TTC549 (cell line): ENCODE measurements around the gene ATP1A3.
"Not testable (repeated sequence)": the region's sequence is repeated elsewhere in the genome, so short reads cannot be mapped to it uniquely, and the experiment has no call there.

Experiments
- FAIRE-seq: peaks from 2 replicates; lab custom pipeline; 2012; peaks lifted over from hg19 to GRCh38; lab: Jason Lieb, UNC

Gene ATP1A3

DNA sequence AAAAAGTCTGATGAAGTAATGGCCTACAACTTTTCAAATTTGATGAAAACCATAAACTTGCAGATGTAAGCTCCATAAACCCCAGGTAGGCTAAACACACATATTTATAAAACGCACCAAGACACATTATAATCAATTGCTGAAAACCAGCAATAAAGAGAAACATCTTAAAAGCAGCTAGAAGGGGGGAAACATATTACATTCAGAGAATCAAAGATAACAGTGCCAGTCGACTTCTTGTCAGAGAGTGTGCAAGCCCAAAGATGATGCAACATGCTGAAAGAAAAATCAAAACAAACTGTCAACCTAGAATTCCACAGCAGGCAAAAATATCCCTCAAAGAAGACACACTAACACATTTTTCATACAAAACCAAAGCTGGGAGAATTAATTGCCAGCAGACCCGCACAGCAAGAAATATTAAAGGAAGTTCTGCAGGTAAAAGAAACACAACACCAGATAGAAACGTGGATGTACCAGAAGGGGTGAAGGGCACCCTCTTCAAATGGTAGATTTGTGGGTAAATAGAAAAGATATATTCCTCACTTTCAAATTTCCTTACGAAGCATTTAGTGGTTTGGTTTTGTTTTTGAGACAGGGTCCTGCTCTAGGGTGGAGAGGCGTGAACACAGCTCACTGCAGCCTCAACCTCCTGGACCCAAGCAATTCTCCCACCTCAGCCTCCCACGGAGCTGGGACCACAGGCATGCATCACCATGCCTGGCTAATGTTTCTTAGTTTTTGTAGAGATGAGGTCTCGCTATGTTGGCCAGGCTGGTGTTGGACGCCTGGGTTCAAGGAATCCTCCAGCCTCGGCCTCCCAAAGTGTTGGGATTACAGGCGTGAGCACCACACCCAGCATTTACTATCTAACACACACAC, 16.5 kb upstream of the ATP1A3 start:
- FAIRE-seq: no peak

DNA sequence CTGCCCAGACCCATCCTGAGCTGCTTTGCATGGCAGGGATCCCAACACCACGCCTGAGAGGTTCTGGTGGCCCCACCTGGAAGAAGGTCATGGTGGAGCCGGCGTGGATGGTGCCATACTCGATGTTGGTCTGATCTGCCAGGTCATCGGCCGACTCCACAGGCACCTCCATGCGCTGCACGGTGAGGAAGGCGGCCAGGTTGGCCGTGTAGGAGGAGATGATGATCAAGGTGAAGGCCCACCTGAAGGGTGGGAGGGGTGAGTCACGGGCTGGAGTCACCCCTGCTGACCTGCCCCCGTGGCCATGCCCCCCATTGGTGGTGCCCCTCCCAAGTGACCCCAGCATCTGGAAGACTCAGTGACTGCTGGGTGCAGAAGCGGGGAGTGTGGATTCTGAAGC, 12.5 kb upstream of the ATP1A3 start:
- no peak for FAIRE-seq

DNA sequence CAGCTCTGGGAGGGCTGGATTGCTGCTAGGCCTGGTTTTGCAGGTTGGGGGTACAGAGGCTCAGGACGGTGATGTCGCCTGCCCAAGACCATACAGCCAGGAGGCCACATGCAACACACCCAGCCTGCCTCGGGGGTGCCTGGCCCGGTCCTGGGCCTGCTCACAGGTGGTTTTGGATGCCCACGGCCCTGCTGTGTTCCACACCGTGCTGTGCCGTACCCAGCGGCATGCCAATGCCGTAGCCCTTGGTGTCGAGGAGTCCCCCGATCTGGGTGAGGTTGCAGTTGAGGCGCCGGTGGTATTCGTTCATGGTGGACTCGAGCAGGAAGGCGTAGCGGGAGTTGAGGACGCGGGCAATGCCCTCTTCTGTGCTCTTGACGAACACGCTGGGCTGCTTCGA, 11.5 kb upstream of the ATP1A3 start:
- no peak for FAIRE-seq

DNA sequence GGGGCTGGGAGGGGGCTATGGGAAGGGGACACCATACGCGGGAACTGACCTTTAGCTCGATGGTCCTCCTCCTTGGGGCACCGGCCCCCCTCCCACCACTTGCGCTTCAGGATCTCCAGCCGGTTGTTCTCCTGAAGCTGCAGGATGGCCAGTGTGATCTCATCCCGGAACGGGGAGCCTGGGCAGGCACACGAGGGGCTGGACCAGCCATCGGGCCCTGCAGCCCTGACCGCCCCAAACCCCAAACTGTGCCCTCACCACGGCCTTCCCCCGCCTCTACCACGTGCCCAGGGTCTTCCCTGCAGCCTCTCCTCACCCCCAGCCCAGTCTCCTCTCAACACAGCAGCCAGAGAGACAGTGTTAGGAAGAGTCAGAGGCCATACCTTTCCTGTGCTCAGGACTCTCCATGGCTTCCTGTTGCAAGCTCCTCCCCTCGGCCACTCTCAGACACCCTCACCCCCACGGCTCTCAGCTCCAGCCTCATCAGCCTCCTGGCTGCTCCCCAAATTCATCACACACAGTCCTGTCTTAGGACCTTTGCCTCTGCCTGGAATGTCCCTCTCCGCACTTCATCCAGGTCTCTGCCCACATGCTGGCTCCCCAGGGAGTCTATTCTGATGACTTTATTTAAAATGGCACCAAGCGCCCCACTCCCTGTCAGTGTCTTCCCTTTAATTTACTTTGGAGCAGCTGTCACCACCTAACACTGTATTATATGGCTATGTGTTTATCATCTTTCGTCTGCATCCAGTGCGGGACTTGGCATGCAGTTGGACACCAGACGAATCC, 9.7 kb upstream of the ATP1A3 start:
- FAIRE-seq: no peak

DNA sequence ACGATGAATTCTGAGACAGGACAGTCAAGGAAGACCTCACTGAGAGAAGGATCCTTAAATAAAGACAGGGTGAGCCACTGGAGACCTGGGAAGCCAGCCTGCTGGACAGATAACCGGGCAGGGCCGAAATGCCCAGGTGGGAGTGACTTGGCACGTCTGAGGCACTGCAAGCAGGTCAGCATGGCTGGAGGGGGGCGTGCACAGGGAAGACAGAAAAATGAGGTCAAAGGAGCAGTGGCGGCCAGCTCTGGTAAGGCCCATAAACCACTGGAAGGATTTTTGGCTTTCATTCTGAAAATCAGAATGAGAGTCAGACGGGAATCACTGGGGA, 5.8 kb upstream of the ATP1A3 start:
- FAIRE-seq: no peak

DNA sequence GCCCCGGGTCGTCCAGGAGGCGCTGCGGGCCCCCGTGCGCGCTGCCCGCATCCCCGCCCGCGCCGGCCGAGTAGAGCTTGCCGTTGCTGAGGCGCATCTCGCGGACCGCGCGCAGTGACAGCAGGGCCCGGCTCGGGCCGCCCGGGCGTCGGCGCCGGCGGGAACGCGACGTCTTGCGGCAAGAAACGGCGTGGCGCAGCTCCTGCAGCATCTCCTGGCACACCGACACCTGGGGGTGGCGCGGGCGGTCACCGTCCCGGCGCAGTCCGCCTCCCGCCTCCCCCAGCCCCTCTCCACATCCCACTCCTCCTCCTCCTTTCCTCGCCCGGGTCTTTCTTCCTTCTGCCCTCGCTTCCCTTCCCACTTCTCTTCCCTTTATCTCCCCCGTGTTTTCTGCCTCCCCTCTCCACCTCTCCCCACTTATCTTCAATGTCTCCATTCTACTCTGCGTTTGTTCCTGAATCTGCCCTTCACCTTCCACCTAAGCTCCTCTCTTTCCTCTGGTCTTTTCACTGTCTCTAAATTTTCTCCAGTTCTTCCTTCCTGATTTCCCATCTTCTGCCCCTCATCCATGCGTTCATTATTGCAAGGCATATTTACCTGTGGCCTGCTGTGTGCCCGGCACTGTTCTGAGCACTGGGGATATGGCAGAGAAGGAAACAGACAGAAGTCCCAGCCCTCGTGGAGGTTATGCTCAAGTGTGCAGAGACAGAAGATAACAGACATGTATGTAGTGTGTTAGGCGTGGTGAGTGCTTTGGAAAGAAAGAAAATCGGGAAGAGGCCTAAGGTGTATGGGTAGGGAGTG, 5.2 kb upstream of the ATP1A3 start:
- no peak for FAIRE-seq

DNA sequence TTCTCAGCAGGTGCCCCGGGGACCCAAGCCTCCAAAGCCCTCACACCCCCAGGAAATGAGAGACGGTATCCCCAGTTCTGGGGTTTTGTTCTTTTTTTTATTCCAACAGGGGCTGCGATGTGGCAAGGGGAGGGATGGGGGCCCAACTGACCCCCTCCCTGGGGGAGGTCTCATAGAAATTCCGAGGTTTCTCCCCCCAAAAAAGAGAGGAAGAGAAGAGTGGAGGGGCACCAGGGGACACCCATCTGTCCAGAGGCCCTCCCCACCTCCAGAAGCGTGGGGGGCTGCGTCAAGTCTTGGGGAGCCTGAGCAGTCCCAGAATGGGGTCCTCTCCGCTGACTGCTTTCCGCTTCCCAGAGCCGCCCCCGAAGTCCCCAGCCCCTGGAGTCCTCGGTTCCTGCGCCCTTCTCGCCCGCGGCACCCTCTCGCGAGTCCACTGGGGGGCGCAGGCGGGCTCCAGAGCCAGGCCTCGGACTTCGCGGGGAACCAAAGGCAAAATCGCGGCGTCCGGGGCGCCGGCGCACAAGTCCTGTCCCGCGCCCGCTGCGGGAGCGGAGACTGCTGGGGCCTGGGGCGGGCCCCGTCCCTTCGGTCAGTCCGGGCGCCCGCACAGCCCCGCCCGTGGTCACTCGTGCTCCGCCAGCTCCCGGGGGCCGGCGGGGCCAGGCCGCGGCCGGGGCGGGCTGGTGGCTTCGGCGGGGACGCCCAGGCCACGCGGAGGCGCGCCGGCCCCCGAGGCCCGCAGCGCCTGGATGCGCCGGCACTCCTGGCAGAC, 4.4 kb upstream of the ATP1A3 start:
- no peak for FAIRE-seq

DNA sequence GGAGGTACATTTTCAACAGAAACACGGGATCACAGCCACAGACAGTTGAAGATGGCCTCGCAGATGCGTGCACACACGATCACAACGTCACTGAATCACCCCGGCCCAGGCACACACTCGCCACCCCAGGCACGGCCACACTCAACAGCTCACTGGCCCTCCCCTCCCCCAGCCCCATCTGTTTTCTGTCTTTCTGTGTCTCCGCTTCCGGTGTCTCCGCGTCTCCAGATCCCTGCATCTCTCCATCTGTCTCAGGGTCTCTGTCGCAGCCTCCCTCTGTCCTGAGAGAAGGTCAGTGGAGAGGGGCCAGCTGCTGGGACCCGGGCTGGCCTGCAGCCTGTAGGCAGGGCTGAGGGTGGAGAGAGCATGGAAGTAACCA, 3.8 kb upstream of the ATP1A3 start:
- FAIRE-seq: no peak

DNA sequence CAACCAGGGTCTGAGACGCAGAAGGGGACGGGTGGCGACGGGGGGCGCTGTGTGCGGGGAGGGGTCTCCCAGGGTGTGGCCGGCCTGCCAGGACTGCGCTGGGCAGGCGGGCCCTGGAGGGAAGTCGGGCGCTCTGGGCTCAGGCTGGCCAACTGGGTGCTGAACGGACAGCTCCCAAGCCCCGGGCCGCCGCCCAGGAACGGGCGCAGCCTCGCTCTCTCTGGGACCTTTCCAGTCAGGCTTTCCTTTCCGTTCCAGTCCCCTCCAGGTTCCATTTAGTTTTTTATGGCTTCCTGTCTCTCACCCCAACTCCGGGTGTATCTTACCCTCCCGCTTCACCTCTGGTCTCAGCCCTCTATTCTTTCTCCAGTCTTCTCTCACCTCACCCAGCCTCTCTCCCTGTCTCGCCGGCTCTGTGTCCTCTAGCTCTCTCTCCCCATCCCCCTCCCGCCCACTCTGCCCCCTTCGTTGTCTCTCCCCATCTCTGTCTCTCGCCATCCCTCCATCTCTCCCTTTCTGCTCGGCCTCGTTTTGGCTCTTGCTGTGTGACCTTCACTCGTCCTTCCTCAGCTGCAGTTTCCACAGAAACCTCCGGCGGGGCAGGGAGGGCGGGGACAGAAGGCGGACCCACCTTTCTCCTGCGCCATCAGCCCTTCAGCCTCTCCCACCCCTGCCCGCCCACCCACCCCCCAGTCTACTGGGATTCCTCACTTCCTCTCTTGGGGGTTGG, 3.3 kb upstream of the ATP1A3 start:
- FAIRE-seq: no peak

DNA sequence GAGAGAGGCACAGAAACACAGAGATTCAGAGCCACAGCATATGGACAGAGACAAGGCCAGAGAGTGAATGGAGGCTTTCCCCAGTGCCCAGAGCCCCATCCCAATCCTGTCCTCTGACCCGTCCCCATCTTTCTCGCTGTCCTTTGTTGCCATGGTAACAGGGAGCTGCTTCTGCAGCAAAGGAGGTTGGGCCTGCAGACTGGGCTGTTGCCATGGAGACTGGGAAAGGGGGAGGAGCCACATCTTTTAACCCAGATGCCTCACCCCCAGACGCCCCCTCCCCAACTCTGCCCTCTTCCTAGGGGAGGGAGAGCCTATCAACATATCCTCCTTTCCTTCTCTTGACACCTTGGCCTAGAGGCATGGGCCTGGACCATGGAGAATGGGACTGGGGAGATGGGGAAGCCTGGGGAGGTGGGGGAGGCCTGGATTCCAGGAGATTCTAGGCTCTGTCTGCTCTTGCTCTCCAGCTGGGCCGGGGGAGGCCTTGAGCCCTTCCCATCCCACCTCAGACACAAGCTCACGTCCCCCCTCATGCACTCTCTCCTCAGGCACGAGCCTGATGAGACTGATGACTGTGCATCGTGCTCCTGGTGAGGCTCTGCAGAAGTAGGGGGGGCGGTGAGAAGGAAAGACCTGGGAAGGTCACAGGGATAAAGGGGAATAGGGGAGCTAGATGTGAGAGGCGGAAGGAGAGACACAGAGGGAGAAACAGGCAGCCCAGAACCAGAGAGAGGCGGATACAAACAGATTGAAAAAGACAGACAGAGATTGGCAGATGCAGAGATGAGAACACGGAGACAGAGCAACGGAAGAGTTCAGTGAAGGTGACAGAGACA, 2.1 kb upstream of the ATP1A3 start:
- no peak for FAIRE-seq

DNA sequence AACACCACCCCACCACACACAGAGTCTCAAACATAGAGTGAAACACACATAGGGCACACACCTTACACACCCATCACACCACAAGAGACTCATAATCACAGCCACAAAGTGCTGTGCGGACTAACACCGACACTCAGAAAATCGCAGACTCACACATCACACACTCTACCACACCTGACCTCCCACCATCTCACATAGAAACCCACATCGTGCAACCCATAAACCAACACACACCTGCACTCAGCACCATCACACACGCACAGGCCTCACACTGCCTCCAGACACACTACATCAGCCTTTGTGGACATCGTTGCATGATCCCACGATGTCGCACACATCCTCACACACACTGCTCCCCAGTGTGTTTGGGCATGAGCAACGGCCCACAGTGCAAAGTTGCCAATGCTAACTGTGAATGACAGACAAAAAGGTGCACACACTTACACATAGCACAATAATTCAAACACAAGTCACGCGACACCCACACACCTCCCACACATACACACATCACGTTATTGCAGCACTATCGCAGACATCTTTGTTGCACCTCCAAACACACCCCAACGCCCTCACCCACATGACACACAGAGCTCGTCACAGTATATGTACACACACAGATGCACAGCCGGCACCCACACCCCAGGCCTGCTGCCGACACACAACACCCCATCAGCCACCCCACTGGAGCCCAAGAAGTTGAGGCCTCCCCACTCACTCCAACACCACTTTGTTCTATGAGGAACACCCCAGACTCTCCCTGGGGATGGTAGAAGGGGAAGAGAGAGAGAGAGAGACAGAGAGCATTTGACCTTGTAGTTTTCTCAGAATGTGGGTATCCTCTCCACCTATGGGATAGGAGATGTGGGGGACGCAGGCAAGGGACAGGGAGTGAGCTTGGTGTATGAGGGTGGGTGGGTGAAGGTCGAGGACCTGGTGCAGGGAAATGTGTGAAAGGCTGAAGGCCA, 1.2 kb upstream of the ATP1A3 start:
- FAIRE-seq: no peak

DNA sequence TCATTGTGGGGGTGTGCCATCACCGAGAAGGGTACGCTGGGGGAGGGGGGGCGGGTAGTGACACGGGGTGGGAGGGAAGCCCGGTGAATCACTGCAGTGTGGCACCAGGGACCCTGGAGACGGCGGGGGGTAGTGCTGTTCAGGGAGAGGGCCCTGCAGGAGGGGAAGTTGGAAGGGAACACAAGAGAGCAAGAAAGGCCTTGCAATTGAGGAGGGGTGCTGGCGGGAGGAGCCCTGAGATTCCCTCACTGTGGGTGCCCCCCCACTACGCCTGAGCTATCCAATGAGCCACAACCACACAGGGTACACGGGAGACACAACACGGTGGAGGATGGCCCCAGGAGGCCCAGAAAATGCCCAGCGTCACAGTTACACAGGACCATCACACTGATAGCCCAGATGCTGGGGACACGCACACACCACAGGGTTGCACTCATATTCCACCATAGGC, 516 bp upstream of the ATP1A3 start:
- no peak for FAIRE-seq

DNA sequence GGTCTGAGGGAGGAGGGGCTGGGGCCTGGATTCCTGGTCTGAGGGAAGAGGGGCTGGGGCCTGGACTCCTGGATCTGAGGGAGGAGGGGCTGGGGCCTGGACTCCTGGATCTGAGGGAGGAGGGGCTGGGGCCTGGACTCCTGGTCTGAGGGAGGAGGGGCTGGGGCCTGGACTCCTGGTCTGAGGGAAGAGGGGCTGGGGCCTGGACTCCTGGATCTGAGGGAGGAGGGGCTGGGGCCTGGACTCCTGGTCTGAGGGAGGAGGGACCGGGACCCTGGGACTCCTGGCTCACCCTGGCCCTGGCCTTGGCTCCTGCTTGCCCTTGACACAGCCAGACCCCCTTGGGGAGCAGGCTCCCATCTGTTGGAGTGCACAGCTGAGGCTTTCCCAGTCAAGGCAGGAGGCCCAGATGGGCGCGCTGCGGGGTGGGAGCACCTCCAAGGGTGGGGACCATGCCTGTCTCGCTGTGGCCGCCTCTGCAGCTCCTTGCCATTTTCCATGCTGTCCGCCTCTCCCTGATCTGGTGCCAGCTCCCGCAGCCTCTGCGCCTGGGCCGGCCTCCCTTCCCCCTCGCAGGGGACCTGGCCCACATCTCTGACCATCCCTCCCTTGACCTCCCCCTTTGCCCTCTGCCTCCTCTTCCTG, 2.0 kb downstream of the ATP1A3 start:
- FAIRE-seq: not testable (repeated sequence)

DNA sequence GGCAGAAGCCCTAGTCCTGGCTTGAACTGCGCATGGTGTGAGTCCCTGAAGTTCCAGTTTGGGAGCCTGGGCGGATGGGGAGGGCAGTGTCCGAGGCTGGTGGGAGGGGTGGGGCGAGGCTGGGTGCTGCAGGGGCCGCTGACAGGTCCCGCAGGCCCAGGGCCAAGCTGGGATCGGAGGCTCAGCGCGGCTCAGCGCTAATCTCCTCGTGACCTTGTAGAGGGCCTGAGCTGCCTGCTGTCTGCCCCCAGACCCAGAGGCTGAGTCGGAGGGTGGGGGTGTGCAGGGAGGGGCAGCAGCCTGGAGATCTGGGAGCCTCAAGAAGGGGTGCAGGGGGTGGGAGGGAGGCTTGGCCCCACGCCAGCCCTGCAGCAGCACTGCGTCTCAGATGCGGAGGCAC, 3.0 kb downstream of the ATP1A3 start:
- FAIRE-seq: no peak

DNA sequence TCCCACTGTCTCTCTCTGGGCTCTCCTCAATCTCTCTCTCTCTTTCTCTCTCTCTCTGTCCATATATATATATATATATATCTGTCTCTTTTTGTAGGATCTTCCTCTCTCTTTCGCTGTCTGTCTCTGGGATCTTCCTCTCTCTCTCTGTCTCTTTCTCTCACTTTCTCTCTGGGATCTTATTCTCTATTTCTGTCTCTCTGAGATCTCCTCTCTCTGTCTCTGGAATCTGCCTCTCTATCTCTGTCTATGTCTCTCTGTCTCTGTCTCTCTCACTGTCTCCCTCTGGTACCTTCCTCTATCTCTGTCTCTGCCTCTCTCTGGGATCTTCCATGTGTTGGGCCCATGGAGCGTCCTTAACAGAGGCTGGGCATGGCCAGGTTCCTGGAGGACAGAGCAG, 3.4 kb downstream of the ATP1A3 start:
- no peak for FAIRE-seq

DNA sequence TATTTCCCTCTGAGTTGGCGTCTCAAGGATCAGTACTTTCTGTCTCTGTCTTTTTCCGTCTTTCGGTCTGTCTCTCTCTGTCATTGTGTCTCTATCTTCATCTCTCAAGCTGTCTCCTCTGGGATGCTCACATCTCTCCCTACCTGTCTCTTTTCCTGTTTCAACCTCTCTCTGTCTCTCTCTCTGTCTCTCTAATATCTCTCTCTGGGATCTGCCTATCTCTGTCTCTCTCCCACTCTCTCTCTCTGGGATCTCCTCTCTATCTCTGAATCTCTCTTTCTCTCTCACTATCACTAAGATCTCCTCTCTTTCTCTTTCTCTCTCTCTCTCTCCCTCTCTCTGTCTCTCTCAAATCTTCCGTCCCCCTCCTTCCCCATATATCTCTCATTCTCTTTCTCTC, 4.0 kb downstream of the ATP1A3 start:
- no peak for FAIRE-seq

DNA sequence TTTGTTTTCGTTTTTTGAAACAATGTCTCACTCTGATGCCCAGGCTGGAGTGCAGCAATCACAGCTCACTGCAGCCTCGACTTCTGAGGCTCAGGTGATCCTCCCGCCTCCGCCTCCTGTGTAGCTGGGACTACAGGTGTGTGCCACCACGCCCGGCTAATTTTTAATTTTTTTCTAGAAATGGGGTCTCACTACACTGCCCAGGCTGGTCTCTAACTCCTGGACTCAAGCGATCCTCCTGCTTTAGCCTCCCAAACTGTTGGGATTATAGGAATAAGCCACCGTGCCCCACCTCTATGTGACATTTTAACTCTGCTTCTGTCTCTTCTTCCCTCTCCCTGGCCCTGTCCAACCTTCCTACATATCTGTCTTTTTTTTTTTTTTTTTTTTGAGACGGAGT, 5.1 kb downstream of the ATP1A3 start:
- no peak for FAIRE-seq

DNA sequence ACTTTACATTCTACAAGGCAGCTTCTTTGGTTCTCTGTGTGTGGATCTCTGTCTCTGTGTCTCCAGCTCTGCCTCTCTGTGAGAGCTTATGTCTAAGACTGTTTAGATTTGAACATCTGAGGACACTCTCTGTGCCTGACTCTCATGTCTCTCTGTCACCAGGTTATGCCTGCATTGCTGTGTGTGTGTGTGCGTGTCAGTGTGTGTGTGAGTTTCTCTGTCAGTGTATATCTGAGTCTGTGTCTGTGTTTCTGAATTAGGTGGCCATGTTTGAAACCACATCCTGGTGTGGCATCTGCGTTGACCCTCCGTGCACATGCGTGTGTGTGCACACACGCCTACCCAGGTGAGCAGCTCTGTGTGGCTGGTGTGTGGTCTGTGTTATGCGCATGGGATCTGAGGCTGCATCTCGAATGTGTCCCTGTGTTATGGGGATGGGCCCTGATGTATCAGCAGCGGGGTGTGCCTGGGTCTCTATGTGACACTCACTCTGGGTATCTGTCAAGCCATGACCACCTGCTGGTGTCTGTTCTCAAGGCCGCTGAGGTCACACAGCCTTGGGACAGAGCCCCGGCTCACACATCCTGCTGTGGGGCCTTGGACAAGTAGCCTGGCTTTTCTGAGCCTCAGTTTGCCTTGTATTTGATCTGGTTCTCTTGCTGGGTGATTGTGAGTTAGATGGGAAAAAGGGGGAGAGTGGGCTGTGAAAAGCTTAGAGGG, 6.7 kb downstream of the ATP1A3 start:
- no peak for FAIRE-seq
